HEK293T (cell line): ENCODE data around the gene NIBAN1.

ENCODE experiments used
- CTCF ChIA-PET: fragments of 350-600 bp; formaldehyde crosslinking; extraction: SDS; loops from one replicate; lab custom pipeline; 2021; ENCODE audit warnings: antibody characterized with exemption, inconsistent platforms; lab: Yijun Ruan, JAX
- POLR2A ChIA-PET: fragments of 350-600 bp; formaldehyde crosslinking; extraction: SDS; loops from one replicate; lab custom pipeline; 2020; ENCODE audit warnings: antibody characterized with exemption, inconsistent platforms; lab: Yijun Ruan, JAX
- DNase-seq: peaks from one replicate; pipeline ENCODE4 v3.0.0; 2012; ENCODE audit warnings: mixed read lengths; ENCODE audit errors: extremely low spot score
- ARNT ChIP-seq: fragments of 450-650 bp; IDR thresholded peaks from 2 replicates; pipeline ENCODE4 v1.6.1; 2017; ENCODE audit warnings: mild to moderate bottlenecking
- BHLHE40 ChIP-seq: fragments of 450-650 bp; IDR thresholded peaks from 2 replicates; pipeline ENCODE4 v1.6.1; 2016; ENCODE audit warnings: mild to moderate bottlenecking, moderate library complexity, borderline replicate concordance
- CTBP1 ChIP-seq: fragments of 450-650 bp; IDR thresholded peaks from 2 replicates; pipeline ENCODE4 v1.6.1; 2016; ENCODE audit warnings: borderline replicate concordance
- ELF4 ChIP-seq: fragments of 450-650 bp; IDR thresholded peaks from 2 replicates; pipeline ENCODE4 v1.6.1; 2017; ENCODE audit warnings: antibody characterized with exemption
- FOXA1 ChIP-seq: fragments of 450-650 bp; IDR thresholded peaks from 2 replicates; pipeline ENCODE4 v1.6.1; 2016; ENCODE audit warnings: mild to moderate bottlenecking
- FOXK2 ChIP-seq: fragments of 450-650 bp; IDR thresholded peaks from 2 replicates; pipeline ENCODE4 v1.6.1; 2016; ENCODE audit warnings: mild to moderate bottlenecking
- FOXM1 ChIP-seq: fragments of 450-650 bp; IDR thresholded peaks from 2 replicates; pipeline ENCODE4 v1.6.1; 2017; ENCODE audit warnings: mild to moderate bottlenecking, borderline replicate concordance
- HDGF ChIP-seq: fragments of 450-650 bp; IDR thresholded peaks from 2 replicates; pipeline ENCODE4 v1.6.1; 2017; ENCODE audit warnings: antibody characterized with exemption, borderline replicate concordance
- L3MBTL2 ChIP-seq: fragments of 450-650 bp; conservative IDR thresholded peaks from 2 replicates; pipeline ENCODE4 v1.6.1; 2016; ENCODE audit warnings: mild to moderate bottlenecking
- LEF1 ChIP-seq: fragments of 450-650 bp; IDR thresholded peaks from 2 replicates; pipeline ENCODE4 v1.6.1; 2017; ENCODE audit warnings: mild to moderate bottlenecking, borderline replicate concordance
- NFRKB ChIP-seq: fragments of 450-650 bp; IDR thresholded peaks from 2 replicates; pipeline ENCODE4 v1.6.1; 2016; ENCODE audit warnings: mild to moderate bottlenecking, moderate library complexity
- SP1 ChIP-seq: fragments of 450-650 bp; IDR thresholded peaks from 2 replicates; pipeline ENCODE4 v1.6.1; 2017
- SUZ12 ChIP-seq: fragments of 450-650 bp; IDR thresholded peaks from 2 replicates; pipeline ENCODE4 v1.6.1; 2016; ENCODE audit warnings: mild to moderate bottlenecking
- TARDBP ChIP-seq: fragments of 450-650 bp; IDR thresholded peaks from 2 replicates; pipeline ENCODE4 v1.6.1; 2016
- ZNF384 ChIP-seq: fragments of 450-650 bp; IDR thresholded peaks from 2 replicates; pipeline ENCODE4 v1.6.1; 2016
- TF ChIP-seq, protein P1 (sequence below): fragments of 450-650 bp; IDR thresholded peaks from 2 replicates; pipeline ENCODE4 v1.6.1; 2016

Gene NIBAN1

DNA sequence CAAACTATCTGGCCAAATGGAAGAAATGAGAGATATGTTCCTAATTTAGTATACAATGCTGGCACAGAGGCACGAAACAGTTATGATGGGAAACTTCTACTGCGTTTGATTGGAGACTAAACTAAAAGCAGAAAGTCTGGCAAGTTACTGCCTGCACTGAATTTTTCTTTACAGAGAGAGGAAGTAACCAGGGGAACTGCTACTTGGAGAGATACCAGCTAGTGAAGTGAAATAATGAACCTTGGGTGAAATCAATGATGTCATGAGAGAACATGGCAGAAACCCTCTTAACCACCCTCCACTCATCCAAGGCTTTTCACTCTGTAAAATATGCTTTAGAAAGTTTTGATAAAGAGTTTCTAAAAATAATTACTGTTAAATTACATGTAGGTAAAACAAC is 29.3 kb downstream of the NIBAN1 start:
- ChIA-PET CTCF (no interaction called here), POLR2A (no interaction called here)
- no peak for DNase-seq
- TF ChIP-seq HDGF (no peak), CTBP1 (no peak), FOXM1 (no peak), TARDBP (no peak), FOXK2 (no peak)

DNA sequence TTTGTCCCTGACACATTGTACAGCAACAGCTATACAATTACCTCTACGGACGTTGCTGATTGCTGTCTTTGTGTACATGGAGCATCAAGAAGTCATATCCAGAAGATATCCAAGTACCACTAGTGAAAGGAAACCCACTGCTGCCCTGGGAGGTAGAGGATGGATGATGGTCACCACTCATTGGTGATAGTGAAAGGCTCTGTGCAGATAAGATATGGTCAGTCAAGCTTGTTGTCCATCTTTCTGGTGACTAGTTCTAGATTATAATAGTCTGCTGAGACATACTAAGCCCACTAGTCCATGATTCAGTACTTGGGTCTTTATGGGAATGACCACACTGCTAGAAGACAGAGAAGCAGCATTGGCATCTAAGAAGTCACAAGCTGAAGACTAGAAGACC is 30.3 kb downstream of the NIBAN1 start:
- POLR2A ChIA-PET = no interaction called here
- CTCF ChIA-PET = no interaction called here
- no peak for TF ChIP-seq ARNT
- TF ChIP-seq TARDBP = no peak
- no peak for TF ChIP-seq FOXM1
- TF ChIP-seq LEF1 = no peak
- no peak for TF ChIP-seq BHLHE40
- TF ChIP-seq ZNF384 = no peak
- TF ChIP-seq, protein P1, sequence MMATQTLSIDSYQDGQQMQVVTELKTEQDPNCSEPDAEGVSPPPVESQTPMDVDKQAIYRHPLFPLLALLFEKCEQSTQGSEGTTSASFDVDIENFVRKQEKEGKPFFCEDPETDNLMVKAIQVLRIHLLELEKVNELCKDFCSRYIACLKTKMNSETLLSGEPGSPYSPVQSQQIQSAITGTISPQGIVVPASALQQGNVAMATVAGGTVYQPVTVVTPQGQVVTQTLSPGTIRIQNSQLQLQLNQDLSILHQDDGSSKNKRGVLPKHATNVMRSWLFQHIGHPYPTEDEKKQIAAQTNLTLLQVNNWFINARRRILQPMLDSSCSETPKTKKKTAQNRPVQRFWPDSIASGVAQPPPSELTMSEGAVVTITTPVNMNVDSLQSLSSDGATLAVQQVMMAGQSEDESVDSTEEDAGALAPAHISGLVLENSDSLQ = no peak
- no peak for TF ChIP-seq HDGF
- no peak for TF ChIP-seq NFRKB
- TF ChIP-seq FOXK2 = no peak
- no peak for TF ChIP-seq SUZ12
- TF ChIP-seq CTBP1 = no peak
- no peak for TF ChIP-seq ELF4
- TF ChIP-seq L3MBTL2 = no peak
- TF ChIP-seq FOXA1 = no peak
- TF ChIP-seq SP1 = no peak
- DNase-seq = no peak

DNA sequence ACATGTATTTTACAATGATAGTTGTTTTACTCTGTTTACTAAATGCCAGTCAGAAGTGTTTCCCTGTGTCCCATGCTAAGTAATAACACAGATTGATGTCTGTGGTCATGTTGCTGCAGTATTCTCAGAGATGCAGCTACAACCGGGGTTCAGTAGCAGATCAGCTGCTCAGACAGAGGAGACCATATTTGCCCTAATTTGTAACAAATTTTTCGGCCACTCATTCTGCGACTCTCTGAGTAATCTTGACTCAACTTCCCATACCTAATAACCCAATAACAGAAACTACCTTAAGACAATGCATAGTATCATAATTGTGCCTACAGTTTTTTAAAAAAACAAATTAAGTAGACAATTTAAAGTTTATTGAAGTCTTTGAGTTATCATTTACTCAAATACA is 32.6 kb downstream of the NIBAN1 start:
- ChIA-PET CTCF (no interaction called here), POLR2A (no interaction called here)

DNA sequence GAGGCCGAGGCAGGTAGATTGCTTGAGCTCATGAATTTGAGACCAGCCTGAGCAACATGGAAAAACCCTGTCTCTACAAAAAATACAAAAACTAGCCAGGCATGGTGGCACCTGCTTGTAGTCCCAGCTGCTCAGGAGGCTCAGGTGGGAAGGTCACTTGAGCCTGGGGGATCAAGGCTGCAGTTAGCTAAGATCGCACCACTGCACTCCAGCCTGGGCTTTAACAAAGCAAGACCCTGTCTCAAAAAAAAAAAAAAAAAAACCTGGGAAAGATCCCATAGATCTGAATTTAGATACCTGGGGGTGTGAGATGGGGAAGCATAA is 32.9 kb downstream of the NIBAN1 start:
- DNase-seq = no peak
- no peak for TF ChIP-seq CTBP1
- TF ChIP-seq ZNF384 = no peak
- no peak for TF ChIP-seq TARDBP
- TF ChIP-seq BHLHE40 = no peak
- no peak for TF ChIP-seq HDGF
- no peak for TF ChIP-seq FOXK2
- TF ChIP-seq NFRKB = no peak
- TF ChIP-seq SP1 = no peak
- ChIA-PET POLR2A (no interaction called here), CTCF (no interaction called here)

More for the DNA sequence above, 32.6 kb downstream of the NIBAN1 start:
- DNase-seq = no peak
- TF ChIP-seq FOXK2 = no peak
- TF ChIP-seq HDGF = no peak
- TF ChIP-seq LEF1 = no peak
- TF ChIP-seq ARNT = no peak
- no peak for TF ChIP-seq TARDBP
- TF ChIP-seq SUZ12 = no peak
- no peak for TF ChIP-seq CTBP1
- no peak for TF ChIP-seq ELF4
- no peak for TF ChIP-seq L3MBTL2
- no peak for TF ChIP-seq BHLHE40
- no peak for TF ChIP-seq FOXA1
- TF ChIP-seq NFRKB = no peak
- TF ChIP-seq, protein P1 = no peak
- TF ChIP-seq ZNF384 = no peak
- TF ChIP-seq SP1 = no peak
- TF ChIP-seq FOXM1 = no peak

DNA sequence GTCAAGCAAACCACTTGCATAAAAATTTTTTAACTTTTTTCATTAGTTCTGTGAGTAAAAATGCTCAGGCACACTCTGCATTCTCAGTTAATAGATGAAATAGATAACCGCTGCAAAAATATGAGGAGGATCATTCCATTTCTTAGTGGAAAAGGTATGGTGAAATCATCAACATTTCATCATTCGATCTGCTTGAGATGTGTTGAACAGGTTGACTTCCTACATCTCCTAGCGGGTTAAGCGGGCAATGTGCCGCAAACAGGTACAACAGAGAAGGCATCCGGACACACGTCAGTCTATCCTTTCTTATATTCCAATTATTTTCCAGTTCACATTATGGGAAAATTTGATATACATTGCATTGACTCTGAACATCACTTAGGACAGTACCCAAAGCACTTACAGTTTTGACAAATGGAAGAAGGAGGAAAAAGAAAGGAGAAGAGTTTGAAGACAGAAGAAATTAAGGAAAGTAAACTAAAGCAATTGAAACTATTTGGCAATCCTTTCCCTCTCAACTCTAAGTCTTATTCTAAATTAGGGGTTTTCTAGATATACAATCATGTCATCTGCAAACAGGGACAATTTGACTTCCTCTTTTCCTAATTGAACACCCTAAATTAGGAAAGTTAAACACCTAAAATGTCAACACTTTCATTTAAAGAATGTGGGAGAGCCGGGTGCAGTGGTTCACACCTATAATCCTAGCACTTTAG is 33.5 kb downstream of the NIBAN1 start:
- no peak for DNase-seq
- ChIA-PET CTCF (no interaction called here), POLR2A (no interaction called here)
- TF ChIP-seq CTBP1 (no peak), TARDBP (no peak), BHLHE40 (no peak), HDGF (no peak), ZNF384 (no peak), FOXM1 (no peak), FOXK2 (no peak), SUZ12 (no peak), ARNT (no peak)
- TF ChIP-seq, protein P1 = no peak

DNA sequence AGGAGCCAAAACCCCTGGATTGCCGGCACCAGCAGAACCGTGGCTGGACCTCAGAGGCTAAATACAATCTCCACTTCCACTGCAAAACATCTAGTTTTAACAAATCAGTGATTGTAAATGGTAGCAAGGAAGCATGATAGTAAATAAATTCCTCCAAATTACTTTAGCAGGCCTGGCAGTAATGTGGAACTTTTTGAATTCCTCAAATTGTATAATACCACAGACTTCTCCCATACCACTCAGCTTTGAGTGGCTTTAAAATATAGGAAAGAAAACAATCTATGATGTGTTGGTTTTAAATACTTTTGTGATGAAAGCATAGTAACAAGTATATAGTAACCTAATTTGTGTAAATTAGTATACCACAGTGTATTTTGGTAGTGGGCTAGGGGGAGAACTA is 34.1 kb downstream of the NIBAN1 start:
- POLR2A ChIA-PET = no interaction called here
- DNase-seq = no peak
- CTCF ChIA-PET = no interaction called here
- no peak for TF ChIP-seq NFRKB
- TF ChIP-seq ELF4 = no peak

DNA sequence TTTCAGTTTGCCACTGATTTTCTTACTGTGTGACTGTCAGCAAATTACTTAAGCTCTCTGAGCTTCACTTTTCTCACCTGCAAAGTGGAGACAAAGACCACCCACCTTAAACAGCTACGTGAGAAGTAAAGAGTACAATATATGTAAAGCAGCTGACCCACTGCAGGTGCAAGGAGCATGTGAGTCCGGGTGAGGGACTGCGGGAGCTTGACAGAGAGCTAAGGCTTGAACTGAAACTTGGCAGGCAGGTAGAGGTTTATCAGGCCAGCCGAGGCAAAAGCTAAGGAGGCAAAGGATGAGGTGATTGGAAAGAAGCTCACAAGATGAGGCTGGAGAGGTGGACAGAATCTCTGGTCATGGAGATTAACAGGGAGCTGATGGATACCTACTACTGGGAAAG is 36.6 kb downstream of the NIBAN1 start:
- POLR2A ChIA-PET = no interaction called here
- CTCF ChIA-PET = interaction anchor here (0.6 kb wide), 1 partner anchor 598 kb away, joined by 3 read pairs; no protein-coding TSS in a partner anchor
- DNase-seq = no peak
- TF ChIP-seq SUZ12 (no peak), TARDBP (no peak), HDGF (no peak), FOXM1 (no peak), ARNT (no peak), FOXK2 (no peak), FOXA1 (no peak), L3MBTL2 (no peak), LEF1 (no peak), CTBP1 (no peak), ZNF384 (no peak), SP1 (no peak), NFRKB (no peak), ELF4 (no peak), BHLHE40 (no peak)
- TF ChIP-seq, protein P1 = no peak
